ENCODE data around the gene PRKN. TPM values are rescaled to one million over a fixed set of nuclear protein-coding genes. Genes with fewer than 3 reads are reported as not detected.

Gene PRKN
- total and polyA plus RNA-seq, 9 of the 15 experiments (the other 6 are each of a cell fraction or from before 2014, with no cell fraction given): 0.03 to 0.96 (median 0.15) TPM; not detected in 2

- Histone ChIP-seq H3K27me3 (ENCODE audit: control insufficient read depth in 2 of 2, insufficient read depth in 2 of 2, low read length in 2 of 2) (no peaks in the 10 kb centered on the region), H3K36me3 (ENCODE audit: control insufficient read depth, insufficient read depth, low read length) (no peaks in the 10 kb centered on the region), H3K9ac (ENCODE audit: insufficient read depth in 1 of 2, low read depth in 2 of 2, low read length in 2 of 2) (no peak overlapping the region), H3K4me2 (ENCODE audit: insufficient read depth, low read length) (no peak overlapping the region), H3K9me3 (replicated peaks; ENCODE audit: control insufficient read depth, insufficient read depth, low read depth, low read length) (no peaks in the 10 kb centered on the region), H2AFZ (ENCODE audit: low read depth, low read length) (no peak overlapping the region), H3K4me3 (no peak overlapping the region), H4K20me1 (replicated peaks; ENCODE audit: control insufficient read depth, insufficient read depth, low read length) (no peaks in the 10 kb centered on the region), H3K9me1 (ENCODE audit: control insufficient read depth, insufficient read depth, low read length) (no peaks in the 10 kb centered on the region), H3K4me1 (replicated peaks in 1 of 2; ENCODE audit: control insufficient read depth in 2 of 2, insufficient read depth in 2 of 2, low read length in 2 of 2) (no peaks in the 10 kb centered on the region), H3K27ac (ENCODE audit: extremely low read depth, low read depth, low read length) (no peak overlapping the region), H3K79me2 (ENCODE audit: control insufficient read depth, insufficient read depth, low read length) (no peaks in the 10 kb centered on the region)
- DNase-seq (ENCODE audit: extremely low read depth in 1 of 4, low spot score in 3 of 4) (no peak), FAIRE-seq (no peak), ATAC-seq (no peak)
- TF ChIP-seq FOSL1 (tag; conservative IDR thresholded peaks at IDR 0.05) (no peak), ZNF134 (CRISPR knock-in tag; conservative IDR thresholded peaks at IDR 0.05) (no peak), ZNF695 (CRISPR knock-in tag; IDR thresholded peaks at IDR 0.05) (no peak), AFF1 (IDR thresholded peaks at IDR 0.05; ENCODE audit: low read depth in 1 of 2, partially characterized antibody in 2 of 2) (no peak), SMARCB1 (IDR thresholded peaks at IDR 0.05; ENCODE audit: insufficient read length, low read depth) (no peak), ZNF165 (CRISPR knock-in tag; IDR thresholded peaks at IDR 0.05; ENCODE audit: borderline replicate concordance) (no peak), NONO (IDR thresholded peaks at IDR 0.05; ENCODE audit: low read depth in 2 of 2, low read length in 1 of 2) (no peak)
- TF ChIP-seq, protein P1, sequence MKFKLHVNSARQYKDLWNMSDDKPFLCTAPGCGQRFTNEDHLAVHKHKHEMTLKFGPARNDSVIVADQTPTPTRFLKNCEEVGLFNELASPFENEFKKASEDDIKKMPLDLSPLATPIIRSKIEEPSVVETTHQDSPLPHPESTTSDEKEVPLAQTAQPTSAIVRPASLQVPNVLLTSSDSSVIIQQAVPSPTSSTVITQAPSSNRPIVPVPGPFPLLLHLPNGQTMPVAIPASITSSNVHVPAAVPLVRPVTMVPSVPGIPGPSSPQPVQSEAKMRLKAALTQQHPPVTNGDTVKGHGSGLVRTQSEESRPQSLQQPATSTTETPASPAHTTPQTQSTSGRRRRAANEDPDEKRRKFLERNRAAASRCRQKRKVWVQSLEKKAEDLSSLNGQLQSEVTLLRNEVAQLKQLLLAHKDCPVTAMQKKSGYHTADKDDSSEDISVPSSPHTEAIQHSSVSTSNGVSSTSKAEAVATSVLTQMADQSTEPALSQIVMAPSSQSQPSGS (CRISPR knock-in tag; IDR thresholded peaks at IDR 0.05): no peak
- in situ Hi-C loops (cut with MboI) (no loop called here), intact Hi-C loops (cut with micrococcal nuclease) (no loop called here)
- ChIA-PET POLR2A (no interaction called here), CTCF (ENCODE audit: low intra/inter-chr PET ratio) (no interaction called here)
- 0% methylated on average over 2 of the region's 2 CpGs for WGBS (ENCODE audit: insufficient coverage, low coverage, missing lambda C conversion rate)
- no TSS peak for BruUV-seq (replicated peaks)
Observed at GRCh38 chr6:162637317-162637716, 90.2 kb downstream of the PRKN start.
